HEK293 (cell line): ENCODE data around the gene CPLX1.

Source experiments
- CTCF ChIA-PET: fragments of 350-600 bp; formaldehyde crosslinking; extraction: SDS; loops from one replicate; lab custom pipeline; 2021; ENCODE audit warnings: antibody characterized with exemption; lab: Yijun Ruan, JAX
- POLR2A ChIA-PET: fragments of 300-600 bp; formaldehyde crosslinking; extraction: SDS; loops from one replicate; lab custom pipeline; 2020; ENCODE audit warnings: antibody characterized with exemption, inconsistent platforms; lab: Yijun Ruan, JAX
- H3K27ac ChIP-seq: fragments of 200-500 bp; sonication (Bioruptor generic); 2 replicates; pipeline ENCODE4 v1.5.1; 2014; ENCODE audit warnings: low read depth, low read length, control low read depth, inconsistent platforms; ENCODE audit errors: extremely low read depth
- H3K36me3 ChIP-seq, 2 experiments: fragments of 200-500 bp in 1 of 2; sonication (Bioruptor generic) in 1 of 2; 1 replicate in 1 of 2; 2 replicates in 1 of 2; pipeline ENCODE4 v1.5.1; 2014 to 2017; ENCODE audit warnings: inconsistent platforms in 2 of 2, low read length in 2 of 2; ENCODE audit not compliant: control insufficient read depth in 2 of 2, insufficient read depth in 1 of 2
- H3K4me1 ChIP-seq: fragments of 200-500 bp; sonication (Bioruptor generic); 2 replicates; pipeline ENCODE4 v1.5.1; 2014; ENCODE audit warnings: mild to moderate bottlenecking, low read length, inconsistent platforms; ENCODE audit not compliant: control insufficient read depth, insufficient read depth
- H3K4me3 ChIP-seq: 2 replicates; pipeline ENCODE4 v1.5.1; 2011; ENCODE audit warnings: low read depth, mild to moderate bottlenecking, control low read depth, low read length, moderate library complexity
- H3K9me3 ChIP-seq: fragments of 200-500 bp; sonication (Bioruptor generic); 2 replicates; pipeline ENCODE4 v1.5.1; 2014; ENCODE audit warnings: low read depth, low read length, inconsistent platforms; ENCODE audit not compliant: control insufficient read depth, insufficient read depth
- GLIS1 ChIP-seq: fragments of 450-650 bp; formaldehyde crosslinking; IDR thresholded peaks from 2 replicates; pipeline ENCODE4 v1.5.1; 2016; ENCODE audit warnings: missing biosample characterization, missing genetic modification characterization
- OSR2 ChIP-seq: fragments of 450-650 bp; formaldehyde crosslinking; IDR thresholded peaks from 2 replicates; pipeline ENCODE4 v1.5.1; 2016; ENCODE audit warnings: missing biosample characterization, missing genetic modification characterization
- PATZ1 ChIP-seq: fragments of 450-650 bp; formaldehyde crosslinking; IDR thresholded peaks from 2 replicates; pipeline ENCODE4 v1.5.1; 2016; ENCODE audit warnings: missing biosample characterization, missing genetic modification characterization
- SCRT2 ChIP-seq: fragments of 450-650 bp; formaldehyde crosslinking; IDR thresholded peaks from 2 replicates; pipeline ENCODE4 v1.5.1; 2016; ENCODE audit warnings: missing biosample characterization, missing genetic modification characterization
- SP7 ChIP-seq: fragments of 450-650 bp; formaldehyde crosslinking; IDR thresholded peaks from 2 replicates; pipeline ENCODE4 v1.5.1; 2016; ENCODE audit warnings: missing biosample characterization, missing genetic modification characterization
- TCF7L2 ChIP-seq: IDR thresholded peaks from 2 replicates; pipeline ENCODE4 v1.6.1; 2011; ENCODE audit warnings: low read depth, mild to moderate bottlenecking, inconsistent platforms, low read length, moderate library complexity, borderline replicate concordance
- WT1 ChIP-seq: fragments of 450-650 bp; formaldehyde crosslinking; IDR thresholded peaks from 2 replicates; pipeline ENCODE4 v1.5.1; 2016; ENCODE audit warnings: missing biosample characterization, missing genetic modification characterization
- ZBTB10 ChIP-seq: fragments of 450-650 bp; formaldehyde crosslinking; IDR thresholded peaks from 2 replicates; pipeline ENCODE4 v1.5.1; 2016; ENCODE audit warnings: missing biosample characterization, missing genetic modification characterization
- ZBTB44 ChIP-seq: fragments of 450-650 bp; IDR thresholded peaks from 2 replicates; pipeline ENCODE4 v1.5.1; 2018; ENCODE audit warnings: missing biosample characterization, mild to moderate bottlenecking, missing genetic modification characterization
- ZBTB49 ChIP-seq: fragments of 450-650 bp; formaldehyde crosslinking; IDR thresholded peaks from 2 replicates; pipeline ENCODE4 v1.5.1; 2016; ENCODE audit warnings: missing biosample characterization, missing genetic modification characterization, low read depth
- ZBTB6 ChIP-seq: fragments of 450-650 bp; formaldehyde crosslinking; IDR thresholded peaks from 2 replicates; pipeline ENCODE4 v1.5.1; 2017; ENCODE audit warnings: missing biosample characterization, missing genetic modification characterization
- ZFP41 ChIP-seq: fragments of 450-650 bp; formaldehyde crosslinking; IDR thresholded peaks from 2 replicates; pipeline ENCODE4 v1.5.1; 2016; ENCODE audit warnings: missing biosample characterization, missing genetic modification characterization, borderline replicate concordance
- ZNF132 ChIP-seq: fragments of 450-650 bp; formaldehyde crosslinking; IDR thresholded peaks from 2 replicates; pipeline ENCODE4 v1.5.1; 2017; ENCODE audit warnings: missing biosample characterization, missing genetic modification characterization, borderline replicate concordance
- ZNF169 ChIP-seq: fragments of 450-650 bp; formaldehyde crosslinking; IDR thresholded peaks from 2 replicates; pipeline ENCODE4 v1.5.1; 2016; ENCODE audit warnings: missing biosample characterization, missing genetic modification characterization
- ZNF202 ChIP-seq: fragments of 450-650 bp; formaldehyde crosslinking; IDR thresholded peaks from 2 replicates; pipeline ENCODE4 v1.5.1; 2016; ENCODE audit warnings: missing biosample characterization, missing genetic modification characterization, borderline replicate concordance
- ZNF239 ChIP-seq: fragments of 450-650 bp; formaldehyde crosslinking; IDR thresholded peaks from 2 replicates; pipeline ENCODE4 v1.5.1; 2016; ENCODE audit warnings: missing biosample characterization, missing genetic modification characterization
- ZNF248 ChIP-seq: fragments of 450-650 bp; formaldehyde crosslinking; IDR thresholded peaks from 2 replicates; pipeline ENCODE4 v1.5.1; 2017; ENCODE audit warnings: missing biosample characterization, missing genetic modification characterization
- ZNF341 ChIP-seq: fragments of 450-650 bp; formaldehyde crosslinking; IDR thresholded peaks from 2 replicates; pipeline ENCODE4; 2016; ENCODE audit warnings: low read depth, missing biosample characterization, missing genetic modification characterization
- ZNF350 ChIP-seq: fragments of 450-650 bp; formaldehyde crosslinking; IDR thresholded peaks from 2 replicates; pipeline ENCODE4 v1.5.0; 2017; ENCODE audit warnings: missing biosample characterization, mild to moderate bottlenecking, missing genetic modification characterization
- ZNF366 ChIP-seq: fragments of 450-650 bp; formaldehyde crosslinking; conservative IDR thresholded peaks from 2 replicates; pipeline ENCODE4 v1.5.1; 2016; ENCODE audit warnings: missing biosample characterization, missing genetic modification characterization
- ZNF398 ChIP-seq: fragments of 450-650 bp; formaldehyde crosslinking; IDR thresholded peaks from 2 replicates; pipeline ENCODE4 v1.5.1; 2017; ENCODE audit warnings: missing biosample characterization, missing genetic modification characterization
- ZNF423 ChIP-seq: fragments of 450-650 bp; formaldehyde crosslinking; IDR thresholded peaks from 2 replicates; pipeline ENCODE4 v1.5.1; 2016; ENCODE audit warnings: missing biosample characterization, missing genetic modification characterization
- ZNF48 ChIP-seq: fragments of 450-650 bp; formaldehyde crosslinking; IDR thresholded peaks from 2 replicates; pipeline ENCODE4 v1.5.1; 2016; ENCODE audit warnings: missing biosample characterization, missing genetic modification characterization
- ZNF548 ChIP-seq: fragments of 450-650 bp; formaldehyde crosslinking; IDR thresholded peaks from 2 replicates; pipeline ENCODE4 v1.5.1; 2016; ENCODE audit warnings: missing biosample characterization, missing genetic modification characterization
- ZNF571 ChIP-seq: fragments of 450-650 bp; formaldehyde crosslinking; IDR thresholded peaks from 2 replicates; pipeline ENCODE4 v1.5.0; 2017; ENCODE audit warnings: missing biosample characterization, missing genetic modification characterization
- ZNF664 ChIP-seq: fragments of 450-650 bp; formaldehyde crosslinking; IDR thresholded peaks from 2 replicates; pipeline ENCODE4 v1.5.1; 2016; ENCODE audit warnings: missing biosample characterization, missing genetic modification characterization
- ZSCAN16 ChIP-seq: fragments of 450-650 bp; formaldehyde crosslinking; IDR thresholded peaks from 2 replicates; pipeline ENCODE4 v1.5.1; 2016; ENCODE audit warnings: missing biosample characterization, missing genetic modification characterization

CPLX1 gene

GRCh38 chr4:815464-816146, 10.3 kb downstream of the CPLX1 start:
- CTCF ChIA-PET, result interaction anchor here (0.7 kb wide), 2 partner anchors 172 to 194 kb away, joined by 3 read pairs; no protein-coding TSS in a partner anchor
- no peak overlapping the region for H3K4me3 ChIP-seq
- POLR2A ChIA-PET, result interaction anchor here (0.7 kb wide), 1 partner anchor 58 kb away, joined by 4 read pairs; no protein-coding TSS in a partner anchor
- H3K9me3 ChIP-seq, result no peaks in the 10 kb centered on the region
- H3K4me1 ChIP-seq, result no peaks in the 10 kb centered on the region
- no peak overlapping the region for H3K27ac ChIP-seq
- no peaks in the 10 kb centered on the region for H3K36me3 ChIP-seq
- no peak for TF ChIP-seq ZNF48 (tag by site-specific recombination)
- peak; percentile 92 for TF ChIP-seq SCRT2 (tag by site-specific recombination)
- TF ChIP-seq TCF7L2, result no peak
- TF ChIP-seq PATZ1 (tag by site-specific recombination), result no peak
- TF ChIP-seq ZNF132 (tag by site-specific recombination), result no peak
- peak; percentile 83 for TF ChIP-seq ZBTB44 (tag by site-specific recombination)
- TF ChIP-seq ZBTB6, result no peak
- no peak for TF ChIP-seq ZBTB10 (tag by site-specific recombination)
- no peak for TF ChIP-seq WT1 (tag by site-specific recombination)
- TF ChIP-seq ZSCAN16 (tag by site-specific recombination), result no peak
- peak; percentile 66; the same call in 1 of the 2 replicates for TF ChIP-seq SP7 (tag by site-specific recombination)
- no peak for TF ChIP-seq ZNF169 (tag by site-specific recombination)
- no peak for TF ChIP-seq ZBTB49
- TF ChIP-seq ZNF571, result no peak
- no peak for TF ChIP-seq ZNF350
- no peak for TF ChIP-seq ZNF664
- no peak for TF ChIP-seq ZNF423
- peak; percentile 94 for TF ChIP-seq GLIS1 (tag by site-specific recombination)
- TF ChIP-seq ZNF248 (tag by site-specific recombination), result no peak
- peak; percentile 96 for TF ChIP-seq OSR2
- TF ChIP-seq ZNF239, result no peak
- TF ChIP-seq ZNF398 (tag by site-specific recombination), result no peak
- TF ChIP-seq ZNF548 (tag by site-specific recombination), result no peak
- TF ChIP-seq ZFP41, result no peak
- TF ChIP-seq ZNF341 (tag by site-specific recombination), result peak; percentile 87
- no peak for TF ChIP-seq ZNF366 (tag by site-specific recombination)
- no peak for TF ChIP-seq ZNF202 (tag by site-specific recombination)
